GM19238 (cell line): Measurements from ENCODE around the gene NCKAP5.

Experiments
- DNase-seq: peaks from one replicate; pipeline ENCODE4 v3.0.0; 2011; ENCODE audit warnings: low spot score; ENCODE audit not compliant: insufficient read length

NCKAP5 gene

GRCh38 chr2:133107058-133107815 lies 461.0 kb downstream of the NCKAP5 start:
- no peak for DNase-seq

- DNase-seq: no peak
Measured at GRCh38 chr2:133104871-133105270, 463.4 kb downstream of the NCKAP5 start.

- no peak for DNase-seq
Measured at GRCh38 chr2:133098787-133099186, 469.5 kb downstream of the NCKAP5 start.

- no peak for DNase-seq
Measured at GRCh38 chr2:133097666-133098065, 470.6 kb downstream of the NCKAP5 start.

- no peak for DNase-seq
Measured at GRCh38 chr2:133092571-133092970, 475.7 kb downstream of the NCKAP5 start.

GRCh38 chr2:133090358-133090757 lies 477.9 kb downstream of the NCKAP5 start:
- DNase-seq: no peak

- no peak for DNase-seq
Measured at GRCh38 chr2:133086176-133086575, 482.1 kb downstream of the NCKAP5 start.

- DNase-seq: no peak
Measured at GRCh38 chr2:133085646-133086045, 482.6 kb downstream of the NCKAP5 start.

GRCh38 chr2:133082034-133082433 lies 486.2 kb downstream of the NCKAP5 start:
- no peak for DNase-seq

- no peak for DNase-seq
Measured at GRCh38 chr2:133080822-133081221, 487.4 kb downstream of the NCKAP5 start.

- no peak for DNase-seq
Measured at GRCh38 chr2:133078667-133079411, 489.4 kb downstream of the NCKAP5 start.

- DNase-seq: no peak
Measured at GRCh38 chr2:133077269-133077822, 490.9 kb downstream of the NCKAP5 start.

- DNase-seq: no peak
Measured at GRCh38 chr2:133072837-133073694, 495.2 kb downstream of the NCKAP5 start.

GRCh38 chr2:133063775-133064174 lies 504.5 kb downstream of the NCKAP5 start:
- no peak for DNase-seq

GRCh38 chr2:133062931-133063665 lies 505.2 kb downstream of the NCKAP5 start:
- DNase-seq: no peak

- no peak for DNase-seq
Measured at GRCh38 chr2:133061874-133062593, 506.2 kb downstream of the NCKAP5 start.

- no peak for DNase-seq
Measured at GRCh38 chr2:133054297-133054696, 514.0 kb downstream of the NCKAP5 start.

GRCh38 chr2:133053541-133053940 lies 514.7 kb downstream of the NCKAP5 start:
- no peak for DNase-seq

GRCh38 chr2:133045787-133046186 lies 522.5 kb downstream of the NCKAP5 start:
- DNase-seq: no peak

- DNase-seq: no peak
Measured at GRCh38 chr2:133044556-133044955, 523.7 kb downstream of the NCKAP5 start.
